ENCODE data around the gene HAND2.

DNA sequence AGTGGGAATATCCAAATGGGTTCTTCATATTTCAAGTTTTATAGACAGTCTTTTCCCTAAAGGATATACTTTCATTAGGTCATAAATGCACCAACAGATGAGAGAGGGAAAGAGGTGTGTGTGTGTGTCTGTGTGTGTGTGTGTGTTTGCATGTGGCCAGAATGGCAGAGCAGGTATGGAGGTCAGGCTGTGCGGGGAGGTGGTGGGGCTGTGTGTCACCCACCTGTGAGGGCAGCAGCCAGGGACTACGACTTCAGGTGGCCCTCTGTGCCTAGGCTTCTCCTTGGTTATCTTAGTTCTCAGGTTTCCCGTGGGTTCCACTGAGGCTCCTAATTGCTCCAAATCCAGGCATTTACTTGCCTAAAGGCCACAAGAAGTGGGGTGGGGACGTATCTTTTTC, 14.6 kb downstream of the HAND2 start:
- TF ChIP-seq, protein P1, sequence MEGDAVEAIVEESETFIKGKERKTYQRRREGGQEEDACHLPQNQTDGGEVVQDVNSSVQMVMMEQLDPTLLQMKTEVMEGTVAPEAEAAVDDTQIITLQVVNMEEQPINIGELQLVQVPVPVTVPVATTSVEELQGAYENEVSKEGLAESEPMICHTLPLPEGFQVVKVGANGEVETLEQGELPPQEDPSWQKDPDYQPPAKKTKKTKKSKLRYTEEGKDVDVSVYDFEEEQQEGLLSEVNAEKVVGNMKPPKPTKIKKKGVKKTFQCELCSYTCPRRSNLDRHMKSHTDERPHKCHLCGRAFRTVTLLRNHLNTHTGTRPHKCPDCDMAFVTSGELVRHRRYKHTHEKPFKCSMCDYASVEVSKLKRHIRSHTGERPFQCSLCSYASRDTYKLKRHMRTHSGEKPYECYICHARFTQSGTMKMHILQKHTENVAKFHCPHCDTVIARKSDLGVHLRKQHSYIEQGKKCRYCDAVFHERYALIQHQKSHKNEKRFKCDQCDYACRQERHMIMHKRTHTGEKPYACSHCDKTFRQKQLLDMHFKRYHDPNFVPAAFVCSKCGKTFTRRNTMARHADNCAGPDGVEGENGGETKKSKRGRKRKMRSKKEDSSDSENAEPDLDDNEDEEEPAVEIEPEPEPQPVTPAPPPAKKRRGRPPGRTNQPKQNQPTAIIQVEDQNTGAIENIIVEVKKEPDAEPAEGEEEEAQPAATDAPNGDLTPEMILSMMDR (IDR thresholded peaks at IDR 0.05; ENCODE audit: insufficient read depth, low read depth, low read length) = no peak
- no peak for TF ChIP-seq EZH2 (IDR thresholded peaks at IDR 0.05; ENCODE audit: insufficient read depth, low read length)
